HL-60 (cell line): ENCODE data around the gene IKZF3.

Experiments
- POLR2AphosphoS5 ChIP-seq: IDR thresholded peaks from 2 replicates; pipeline ENCODE4 v1.6.1; 2012; ENCODE audit warnings: low read depth
- SPI1 ChIP-seq: IDR thresholded peaks from 2 replicates; pipeline ENCODE4 v1.6.1; 2012; ENCODE audit warnings: low read depth, mild to moderate bottlenecking, borderline replicate concordance
- TF ChIP-seq, protein P1 (sequence below): IDR thresholded peaks from one replicate; pipeline ENCODE4 v1.5.1; 2011; ENCODE audit warnings: low read length, control low read depth, inconsistent platforms; ENCODE audit not compliant: insufficient read depth
- TF ChIP-seq, protein P2 (sequence below): IDR thresholded peaks from 2 replicates; pipeline ENCODE4 v1.6.1; 2012; ENCODE audit warnings: low read depth; ENCODE audit not compliant: insufficient replicate concordance

DNA sequence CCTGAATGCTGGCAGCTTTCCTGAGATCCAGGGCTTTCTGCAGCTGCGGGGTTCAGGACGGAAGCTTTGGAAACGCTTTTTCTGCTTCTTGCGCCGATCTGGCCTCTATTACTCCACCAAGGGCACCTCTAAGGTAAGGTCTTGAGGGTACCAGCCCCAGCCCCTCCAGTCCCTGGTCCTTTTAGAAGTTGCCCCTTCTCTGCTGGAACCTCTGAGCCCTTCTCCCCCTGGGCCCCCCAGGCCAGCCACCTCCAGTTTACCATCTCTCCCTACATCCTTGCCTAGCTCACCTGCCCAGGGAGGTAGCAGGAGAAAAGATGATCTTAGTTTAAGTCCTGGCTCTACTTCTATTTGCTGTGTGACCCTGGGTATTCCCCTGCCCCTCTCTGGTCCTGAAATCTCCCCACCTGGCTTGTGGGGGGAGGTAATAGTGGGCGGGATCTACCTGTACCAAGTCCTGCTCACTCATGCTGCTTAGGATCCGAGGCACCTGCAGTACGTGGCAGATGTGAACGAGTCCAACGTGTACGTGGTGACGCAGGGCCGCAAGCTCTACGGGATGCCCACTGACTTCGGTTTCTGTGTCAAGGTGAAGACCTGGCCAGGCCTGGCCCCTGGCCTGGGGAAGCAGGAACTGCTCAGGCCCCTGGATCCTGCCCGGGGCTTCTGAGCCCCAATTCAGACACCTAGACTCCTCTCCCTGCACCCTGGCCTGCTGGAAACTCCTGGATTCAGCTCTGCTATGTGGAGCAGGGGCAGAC, 119.9 kb downstream of the IKZF3 start:
- TF ChIP-seq, protein P1, sequence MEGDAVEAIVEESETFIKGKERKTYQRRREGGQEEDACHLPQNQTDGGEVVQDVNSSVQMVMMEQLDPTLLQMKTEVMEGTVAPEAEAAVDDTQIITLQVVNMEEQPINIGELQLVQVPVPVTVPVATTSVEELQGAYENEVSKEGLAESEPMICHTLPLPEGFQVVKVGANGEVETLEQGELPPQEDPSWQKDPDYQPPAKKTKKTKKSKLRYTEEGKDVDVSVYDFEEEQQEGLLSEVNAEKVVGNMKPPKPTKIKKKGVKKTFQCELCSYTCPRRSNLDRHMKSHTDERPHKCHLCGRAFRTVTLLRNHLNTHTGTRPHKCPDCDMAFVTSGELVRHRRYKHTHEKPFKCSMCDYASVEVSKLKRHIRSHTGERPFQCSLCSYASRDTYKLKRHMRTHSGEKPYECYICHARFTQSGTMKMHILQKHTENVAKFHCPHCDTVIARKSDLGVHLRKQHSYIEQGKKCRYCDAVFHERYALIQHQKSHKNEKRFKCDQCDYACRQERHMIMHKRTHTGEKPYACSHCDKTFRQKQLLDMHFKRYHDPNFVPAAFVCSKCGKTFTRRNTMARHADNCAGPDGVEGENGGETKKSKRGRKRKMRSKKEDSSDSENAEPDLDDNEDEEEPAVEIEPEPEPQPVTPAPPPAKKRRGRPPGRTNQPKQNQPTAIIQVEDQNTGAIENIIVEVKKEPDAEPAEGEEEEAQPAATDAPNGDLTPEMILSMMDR: no peak
- TF ChIP-seq, protein P2, sequence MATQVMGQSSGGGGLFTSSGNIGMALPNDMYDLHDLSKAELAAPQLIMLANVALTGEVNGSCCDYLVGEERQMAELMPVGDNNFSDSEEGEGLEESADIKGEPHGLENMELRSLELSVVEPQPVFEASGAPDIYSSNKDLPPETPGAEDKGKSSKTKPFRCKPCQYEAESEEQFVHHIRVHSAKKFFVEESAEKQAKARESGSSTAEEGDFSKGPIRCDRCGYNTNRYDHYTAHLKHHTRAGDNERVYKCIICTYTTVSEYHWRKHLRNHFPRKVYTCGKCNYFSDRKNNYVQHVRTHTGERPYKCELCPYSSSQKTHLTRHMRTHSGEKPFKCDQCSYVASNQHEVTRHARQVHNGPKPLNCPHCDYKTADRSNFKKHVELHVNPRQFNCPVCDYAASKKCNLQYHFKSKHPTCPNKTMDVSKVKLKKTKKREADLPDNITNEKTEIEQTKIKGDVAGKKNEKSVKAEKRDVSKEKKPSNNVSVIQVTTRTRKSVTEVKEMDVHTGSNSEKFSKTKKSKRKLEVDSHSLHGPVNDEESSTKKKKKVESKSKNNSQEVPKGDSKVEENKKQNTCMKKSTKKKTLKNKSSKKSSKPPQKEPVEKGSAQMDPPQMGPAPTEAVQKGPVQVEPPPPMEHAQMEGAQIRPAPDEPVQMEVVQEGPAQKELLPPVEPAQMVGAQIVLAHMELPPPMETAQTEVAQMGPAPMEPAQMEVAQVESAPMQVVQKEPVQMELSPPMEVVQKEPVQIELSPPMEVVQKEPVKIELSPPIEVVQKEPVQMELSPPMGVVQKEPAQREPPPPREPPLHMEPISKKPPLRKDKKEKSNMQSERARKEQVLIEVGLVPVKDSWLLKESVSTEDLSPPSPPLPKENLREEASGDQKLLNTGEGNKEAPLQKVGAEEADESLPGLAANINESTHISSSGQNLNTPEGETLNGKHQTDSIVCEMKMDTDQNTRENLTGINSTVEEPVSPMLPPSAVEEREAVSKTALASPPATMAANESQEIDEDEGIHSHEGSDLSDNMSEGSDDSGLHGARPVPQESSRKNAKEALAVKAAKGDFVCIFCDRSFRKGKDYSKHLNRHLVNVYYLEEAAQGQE: no peak
- TF ChIP-seq POLR2AphosphoS5: no peak
- no peak for TF ChIP-seq SPI1
